Karpas-422 (cell line): ENCODE measurements around the gene CDYL2. TPM values are rescaled to one million over a fixed set of nuclear protein-coding genes. Genes with fewer than 3 reads are reported as not detected.

Source experiments
- DNase-seq: peaks from one replicate; pipeline ENCODE4 v3.0.0-alpha.2; 2015
- H2AFZ ChIP-seq: fragments of 200-600 bp; sonication (generic); 2 replicates; pipeline ENCODE4 v1.6.1; 2014; ENCODE audit warnings: antibody characterized with exemption, low read length, mixed read lengths
- H3K27ac ChIP-seq: fragments of 200-600 bp; sonication (generic); 2 replicates; pipeline ENCODE4 v1.5.1; 2014; ENCODE audit warnings: mild to moderate bottlenecking, low read length, moderate library complexity
- H3K27me3 ChIP-seq: fragments of 200-600 bp; sonication (generic); 2 replicates; pipeline ENCODE4 v1.6.1; 2014; ENCODE audit warnings: low read length, mixed read lengths
- H3K36me3 ChIP-seq: fragments of 200-600 bp; sonication (generic); 2 replicates; pipeline ENCODE4 v1.6.1; 2014; ENCODE audit warnings: low read length, mixed read lengths; ENCODE audit not compliant: insufficient read depth
- H3K4me1 ChIP-seq: fragments of 200-600 bp; sonication (generic); 2 replicates; pipeline ENCODE4 v1.6.1; 2014; ENCODE audit warnings: mild to moderate bottlenecking, low read length, mixed read lengths
- H3K4me2 ChIP-seq: fragments of 200-600 bp; sonication (generic); 2 replicates; pipeline ENCODE4 v1.6.1; 2014; ENCODE audit warnings: low read length, low read depth, mild to moderate bottlenecking; ENCODE audit not compliant: poor library complexity, severe bottlenecking
- H3K4me3 ChIP-seq: fragments of 200-600 bp; sonication (generic); 2 replicates; pipeline ENCODE4 v1.5.1; 2014; ENCODE audit warnings: mild to moderate bottlenecking, antibody characterized with exemption, low read length, mixed read lengths
- H3K79me2 ChIP-seq: fragments of 200-600 bp; sonication (generic); 2 replicates; pipeline ENCODE4 v1.6.1; 2014; ENCODE audit warnings: mild to moderate bottlenecking, low read length, mixed read lengths
- H3K9ac ChIP-seq: fragments of 200-600 bp; sonication (generic); 2 replicates; pipeline ENCODE4 v1.6.0; 2014; ENCODE audit warnings: low read length
- H3K9me2 ChIP-seq: fragments of 200-600 bp; sonication (generic), shearing (Covaris generic); replicated peaks from 2 replicates; pipeline ENCODE4 v1.6.0; 2014; ENCODE audit warnings: mild to moderate bottlenecking, low read length, moderate library complexity; ENCODE audit not compliant: insufficient read depth
- H3K9me3 ChIP-seq: fragments of 300-700, 200-600 bp; sonication (generic); 2 replicates; pipeline ENCODE4 v1.6.1; 2014; ENCODE audit warnings: low read length, mixed read lengths
- H4K20me1 ChIP-seq: fragments of 200-600 bp; sonication (generic); 2 replicates; pipeline ENCODE4 v1.6.1; 2014; ENCODE audit warnings: mild to moderate bottlenecking, antibody characterized with exemption, low read length, low read depth; ENCODE audit not compliant: insufficient read depth
- total RNA-seq: library from RNA; depleted of rRNA; stranded (reverse); fragments of >200 nt; shearing (Covaris generic); gene quantifications from 2 replicates; pipeline ENCODE4 v1.2.3, GENCODE V29; 2014; ENCODE audit warnings: low replicate concordance

Gene CDYL2
- total RNA-seq, 1 experiment from 2014 or later = not detected

- H4K20me1 ChIP-seq = no peaks in the 10 kb centered on the region
- no peak overlapping the region for H3K4me3 ChIP-seq
- H2AFZ ChIP-seq = no peak overlapping the region
- no peak overlapping the region for H3K4me2 ChIP-seq
- DNase-seq = no peak
- H3K79me2 ChIP-seq = no peaks in the 10 kb centered on the region
- no peak overlapping the region for H3K27ac ChIP-seq
- no peak overlapping the region for H3K9ac ChIP-seq
- no peaks in the 10 kb centered on the region for H3K9me3 ChIP-seq
- no peaks in the 10 kb centered on the region for H3K36me3 ChIP-seq
- peaks cover 4% of the 10 kb centered on the region; the same call in 1 of the 2 replicates for H3K4me1 ChIP-seq
- H3K9me2 ChIP-seq = no peaks in the 10 kb centered on the region
- H3K27me3 ChIP-seq = no peaks in the 10 kb centered on the region
Observed at GRCh38 chr16:80684136-80684765, 120.1 kb downstream of the CDYL2 start.

DNA sequence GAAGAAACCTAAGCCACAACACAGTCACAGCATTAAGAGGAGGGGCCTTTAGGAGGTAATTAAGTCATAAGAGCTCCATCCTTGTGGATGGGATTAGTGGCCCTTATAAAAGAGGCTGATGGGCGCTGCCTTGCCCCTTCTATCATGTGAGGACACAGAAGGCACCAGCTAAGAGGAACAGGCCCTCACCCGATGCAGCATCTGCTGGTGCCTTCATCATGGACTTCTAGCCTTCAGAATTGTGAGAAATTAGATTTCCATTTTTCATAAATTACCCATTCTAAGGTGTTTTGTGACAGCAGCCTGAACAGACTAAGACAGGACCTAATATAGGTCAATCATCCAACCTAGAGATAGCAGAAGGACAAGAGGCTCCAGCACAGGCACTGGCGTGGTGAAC, 120.8 kb downstream of the CDYL2 start:
- H3K9ac ChIP-seq = no peak overlapping the region
- H3K4me3 ChIP-seq = no peak overlapping the region
- no peaks in the 10 kb centered on the region for H3K27me3 ChIP-seq
- H3K9me3 ChIP-seq = no peaks in the 10 kb centered on the region
- H3K9me2 ChIP-seq = no peaks in the 10 kb centered on the region
- H3K4me1 ChIP-seq = peaks cover 4% of the 10 kb centered on the region; the same call in 1 of the 2 replicates
- no peaks in the 10 kb centered on the region for H3K36me3 ChIP-seq
- H2AFZ ChIP-seq = no peak overlapping the region
- H3K79me2 ChIP-seq = no peaks in the 10 kb centered on the region
- DNase-seq = no peak
- H4K20me1 ChIP-seq = no peaks in the 10 kb centered on the region
- no peak overlapping the region for H3K27ac ChIP-seq
- no peak overlapping the region for H3K4me2 ChIP-seq

DNA sequence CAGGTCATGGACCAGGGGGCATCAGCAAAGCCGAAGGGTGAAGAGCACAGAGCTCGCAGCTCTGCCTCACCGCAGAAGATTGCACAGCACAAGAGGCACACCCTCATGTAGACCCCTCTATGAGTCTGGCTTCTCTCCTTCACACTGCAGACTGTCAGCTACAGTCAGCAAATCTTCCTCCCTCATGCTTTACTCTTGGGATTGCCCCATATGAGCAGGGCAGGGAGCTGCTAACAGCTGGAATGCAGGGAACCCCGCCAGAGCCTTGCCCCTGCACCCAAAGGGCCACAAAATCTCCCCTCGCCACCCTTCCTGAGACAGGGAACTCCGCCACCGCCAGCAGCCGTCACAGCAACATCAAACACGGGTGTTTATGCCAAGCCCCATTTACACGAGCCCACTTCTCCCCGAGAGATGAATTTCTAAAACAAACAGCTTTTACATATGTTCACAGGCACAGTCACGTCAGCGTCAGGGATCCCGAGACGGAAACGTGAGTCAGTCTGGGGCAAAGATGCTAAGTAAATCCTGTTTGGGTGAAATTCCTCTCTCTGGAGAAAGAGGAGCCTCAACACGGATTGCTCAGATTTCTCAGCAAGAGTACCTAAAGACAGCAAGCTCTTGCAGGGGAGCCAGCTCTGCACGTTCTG, 121.9 kb downstream of the CDYL2 start:
- Histone ChIP-seq H4K20me1 (no peaks in the 10 kb centered on the region), H3K4me3 (no peak overlapping the region), H3K9me2 (no peaks in the 10 kb centered on the region), H2AFZ (no peak overlapping the region), H3K27ac (no peak overlapping the region), H3K36me3 (no peaks in the 10 kb centered on the region), H3K27me3 (no peaks in the 10 kb centered on the region), H3K4me1 (peaks cover 4% of the 10 kb centered on the region; the same call in 1 of the 2 replicates), H3K9me3 (no peaks in the 10 kb centered on the region), H3K9ac (no peak overlapping the region), H3K4me2 (no peak overlapping the region), H3K79me2 (no peaks in the 10 kb centered on the region)
- no peak for DNase-seq

- H3K9me2 ChIP-seq = no peaks in the 10 kb centered on the region
Observed at GRCh38 chr16:80681436-80681835, 123.0 kb downstream of the CDYL2 start.

DNA sequence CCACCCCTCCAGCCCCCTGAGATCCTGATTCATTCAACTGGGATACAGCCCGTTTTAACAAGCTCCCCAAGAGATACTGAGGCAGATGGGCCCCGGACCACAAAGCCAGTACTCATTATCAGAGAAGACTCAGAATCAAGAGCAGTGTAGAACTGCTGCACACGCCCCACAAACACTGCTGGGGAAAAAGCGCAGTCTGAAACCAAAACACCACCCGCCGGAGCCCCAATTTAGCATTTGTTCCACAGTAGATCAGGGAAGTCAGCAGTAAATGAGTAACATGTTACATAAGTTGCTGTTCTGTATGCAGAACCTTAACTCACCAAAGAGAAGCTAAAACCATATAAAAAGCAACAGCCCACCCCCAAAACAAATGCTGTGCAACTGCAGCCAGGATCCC, 123.6 kb downstream of the CDYL2 start:
- H4K20me1 ChIP-seq = no peaks in the 10 kb centered on the region; the same call in 1 of the 2 replicates
- no peak overlapping the region for H3K27ac ChIP-seq
- H3K9ac ChIP-seq = no peak overlapping the region
- DNase-seq = no peak
- no peaks in the 10 kb centered on the region for H3K27me3 ChIP-seq
- H3K79me2 ChIP-seq = no peaks in the 10 kb centered on the region
- H3K36me3 ChIP-seq = no peaks in the 10 kb centered on the region
- no peaks in the 10 kb centered on the region for H3K9me3 ChIP-seq
- H2AFZ ChIP-seq = no peak overlapping the region
- H3K9me2 ChIP-seq = no peaks in the 10 kb centered on the region
- no peak overlapping the region for H3K4me2 ChIP-seq
- H3K4me3 ChIP-seq = no peak overlapping the region
- peaks cover 15% of the 10 kb centered on the region for H3K4me1 ChIP-seq

More at GRCh38 chr16:80681436-80681835, 123.0 kb downstream of the CDYL2 start:
- no peak overlapping the region for H2AFZ ChIP-seq
- peaks cover 9% of the 10 kb centered on the region for H3K4me1 ChIP-seq
- no peaks in the 10 kb centered on the region for H4K20me1 ChIP-seq
- no peaks in the 10 kb centered on the region for H3K9me3 ChIP-seq
- no peaks in the 10 kb centered on the region for H3K36me3 ChIP-seq
- no peak overlapping the region for H3K4me3 ChIP-seq
- no peak overlapping the region for H3K9ac ChIP-seq
- H3K79me2 ChIP-seq = no peaks in the 10 kb centered on the region
- no peak for DNase-seq
- no peak overlapping the region for H3K27ac ChIP-seq
- no peak overlapping the region for H3K4me2 ChIP-seq
- H3K27me3 ChIP-seq = no peaks in the 10 kb centered on the region

GRCh38 chr16:80680046-80680445, 124.4 kb downstream of the CDYL2 start:
- Histone ChIP-seq H3K4me3 (no peak overlapping the region), H3K27ac (no peak overlapping the region), H4K20me1 (no peaks in the 10 kb centered on the region; the same call in 1 of the 2 replicates), H3K9me2 (no peaks in the 10 kb centered on the region), H3K9me3 (no peaks in the 10 kb centered on the region), H3K36me3 (no peaks in the 10 kb centered on the region), H2AFZ (no peak overlapping the region), H3K9ac (no peak overlapping the region), H3K79me2 (no peaks in the 10 kb centered on the region), H3K4me1 (peaks cover 18% of the 10 kb centered on the region), H3K4me2 (no peak overlapping the region), H3K27me3 (no peaks in the 10 kb centered on the region)
- DNase-seq = no peak

DNA sequence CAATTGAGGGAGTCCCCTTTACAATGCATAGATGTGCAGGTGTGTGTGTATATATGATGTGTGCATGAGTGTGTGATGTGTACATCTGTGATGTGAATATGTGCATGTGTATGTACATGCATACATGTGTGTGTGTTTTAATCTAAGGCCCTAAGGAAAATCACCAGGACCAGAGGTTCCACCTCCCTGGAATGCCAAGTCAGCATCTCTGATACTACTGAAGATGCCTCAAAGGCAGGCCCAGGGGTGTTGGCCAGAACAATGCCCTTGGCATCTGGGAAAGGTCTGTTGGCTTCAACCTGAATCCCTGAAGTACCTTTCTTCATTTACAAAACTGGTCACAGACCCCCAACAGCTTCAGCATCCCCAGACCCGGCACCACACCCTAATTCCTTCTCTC, 129.5 kb downstream of the CDYL2 start:
- no peaks in the 10 kb centered on the region for H3K9me3 ChIP-seq
- no peaks in the 10 kb centered on the region for H3K79me2 ChIP-seq
- no peak overlapping the region for H3K27ac ChIP-seq
- DNase-seq = no peak
- no peak overlapping the region for H3K4me3 ChIP-seq
- no peaks in the 10 kb centered on the region for H3K36me3 ChIP-seq
- no peak overlapping the region for H3K9ac ChIP-seq
- H3K27me3 ChIP-seq = no peaks in the 10 kb centered on the region
- no peak overlapping the region for H2AFZ ChIP-seq
- peaks cover 40% of the 10 kb centered on the region for H3K4me1 ChIP-seq
- H3K9me2 ChIP-seq = no peaks in the 10 kb centered on the region
- no peak overlapping the region for H3K4me2 ChIP-seq
- H4K20me1 ChIP-seq = no peaks in the 10 kb centered on the region; the same call in 1 of the 2 replicates

- no peaks in the 10 kb centered on the region for H3K9me2 ChIP-seq
- no peaks in the 10 kb centered on the region for H3K27me3 ChIP-seq
- H3K9me3 ChIP-seq = no peaks in the 10 kb centered on the region
- no peaks in the 10 kb centered on the region for H3K36me3 ChIP-seq
- H3K27ac ChIP-seq = no peak overlapping the region
- no peak overlapping the region for H3K4me3 ChIP-seq
- no peaks in the 10 kb centered on the region for H3K79me2 ChIP-seq
- DNase-seq = no peak
- peaks cover 40% of the 10 kb centered on the region for H3K4me1 ChIP-seq
- H2AFZ ChIP-seq = no peak overlapping the region
- no peak overlapping the region for H3K9ac ChIP-seq
- H3K4me2 ChIP-seq = peak overlapping the region; percentile 76
- no peaks in the 10 kb centered on the region; the same call in 1 of the 2 replicates for H4K20me1 ChIP-seq
Observed at GRCh38 chr16:80672379-80672778, 132.0 kb downstream of the CDYL2 start.
